Natural killer cell (primary cell): ENCODE measurements around the gene ZIC1. TPM values are rescaled to one million over a fixed set of nuclear protein-coding genes. Genes with fewer than 3 reads are reported as not detected.

Experiments
- ATAC-seq, 3 donors: fragments of 150-1000 bp in 2 of 3; fragments of 200-7000 bp in 1 of 3; cut with Tn5 transposase; 1 replicate in 1 of 3; 2 replicates in 2 of 3; pipeline ENCODE4 v1.10.0; 2021; ENCODE audit warnings: mild to moderate bottlenecking in 2 of 3, moderate library complexity in 2 of 3
- DNase-seq, 2 donors: peaks; one replicate each; pipeline versions ENCODE4 v3.0.0 to v3.0.0-alpha.2; 2013 to 2021; ENCODE audit warnings: mixed read lengths in 1 of 2
- H3K27ac ChIP-seq: one replicate; pipeline ENCODE4 v1.5.1; 2013; ENCODE audit warnings: mild to moderate bottlenecking, low read length
- H3K27me3 ChIP-seq: one replicate; pipeline ENCODE4 v1.6.1; 2013; ENCODE audit warnings: low read length; ENCODE audit not compliant: control insufficient read depth, insufficient read depth
- H3K36me3 ChIP-seq: one replicate; pipeline ENCODE4 v1.6.1; 2013; ENCODE audit warnings: low read length; ENCODE audit not compliant: control insufficient read depth, insufficient read depth
- H3K4me1 ChIP-seq: one replicate; pipeline ENCODE4 v1.6.1; 2013; ENCODE audit warnings: low read length; ENCODE audit not compliant: control insufficient read depth, insufficient read depth
- H3K4me3 ChIP-seq: one replicate; pipeline ENCODE4 v1.5.1; 2013; ENCODE audit warnings: low read length
- H3K9me3 ChIP-seq: one replicate; pipeline ENCODE4 v1.6.1; 2013; ENCODE audit warnings: low read length; ENCODE audit not compliant: control insufficient read depth, insufficient read depth
- H3K27ac Mint-ChIP-seq, 2 donors: one replicate each; pipeline ENCODE4 v1.8.0; 2022; ENCODE audit warnings: mild to moderate bottlenecking in 2 of 2, mixed read lengths in 2 of 2, moderate library complexity in 1 of 2
- H3K27me3 Mint-ChIP-seq, 2 donors: one replicate each; pipeline ENCODE4 v1.8.0; 2022; ENCODE audit warnings: low read depth in 2 of 2, mixed read lengths in 2 of 2
- H3K36me3 Mint-ChIP-seq: one replicate; pipeline ENCODE4 v1.8.0; 2022; ENCODE audit warnings: mixed read lengths
- H3K4me1 Mint-ChIP-seq, 2 donors: one replicate each; pipeline ENCODE4 v1.8.0; 2022; ENCODE audit warnings: mixed read lengths in 2 of 2
- H3K4me3 Mint-ChIP-seq: one replicate; pipeline ENCODE4 v1.8.0; 2022; ENCODE audit warnings: mild to moderate bottlenecking, moderate library complexity, mixed read lengths
- H3K9me3 Mint-ChIP-seq, 2 donors: one replicate each; pipeline ENCODE4 v1.8.0; 2022; ENCODE audit warnings: mixed read lengths in 2 of 2
- CTCF ChIP-seq: fragments of 200-600 bp; IDR thresholded peaks from one replicate; pipeline ENCODE4 v1.8.0; 2022; ENCODE audit warnings: antibody characterized with exemption
- WGBS: methylation state at CpG from one replicate; pipeline ENCODE4 v1.1.7; 2013; ENCODE audit warnings: missing lambda C conversion rate; ENCODE audit not compliant: insufficient coverage; 5-methylcytosine and 5-hydroxymethylcytosine counted together
- intact Hi-C: fragments of 100-400 bp; cut with micrococcal nuclease; formaldehyde crosslinking; loops from one replicate; pipeline ENCODE4 v1.14.2; 2022
- total RNA-seq, 4 donors: library from RNA; stranded (reverse); fragments of 120-200 nt in 1 of 4; gene quantifications; one replicate each; pipeline versions ENCODE4 v1.2.3 to v1.2.4, GENCODE V29; 2013 to 2022

Gene ZIC1
- total RNA-seq, 3 donors from 2014 or later (not counting 1 experiment from before 2014, with no cell fraction given): not detected

GRCh38 chr3:147389717-147390116 is 19.4 kb upstream of the ZIC1 start:
- H3K27ac Mint-ChIP-seq: no peak overlapping the region
- H3K36me3 Mint-ChIP-seq: peaks cover 39% of the 10 kb centered on the region
- intact Hi-C loops: no loop called here
- H3K36me3 ChIP-seq: no peaks in the 10 kb centered on the region
- H3K9me3 ChIP-seq: peaks cover 40% of the 10 kb centered on the region
- H3K4me1 ChIP-seq: no peaks in the 10 kb centered on the region
- no peak overlapping the region for H3K27ac ChIP-seq
- no peak overlapping the region for H3K4me3 ChIP-seq
- ATAC-seq (no peak), DNase-seq (no peak)
- H3K4me1 Mint-ChIP-seq: peaks cover 0 to 5% of the 10 kb centered on the region in 2 donors
- TF ChIP-seq CTCF: no peak
- H3K4me3 Mint-ChIP-seq: no peak overlapping the region
- no peaks in the 10 kb centered on the region for H3K9me3 Mint-ChIP-seq
- 7% methylated on average over 6 of the region's 12 CpGs for WGBS
- peaks cover 69 to 74% of the 10 kb centered on the region in 2 donors for H3K27me3 Mint-ChIP-seq
- peaks cover 56% of the 10 kb centered on the region for H3K27me3 ChIP-seq

DNA sequence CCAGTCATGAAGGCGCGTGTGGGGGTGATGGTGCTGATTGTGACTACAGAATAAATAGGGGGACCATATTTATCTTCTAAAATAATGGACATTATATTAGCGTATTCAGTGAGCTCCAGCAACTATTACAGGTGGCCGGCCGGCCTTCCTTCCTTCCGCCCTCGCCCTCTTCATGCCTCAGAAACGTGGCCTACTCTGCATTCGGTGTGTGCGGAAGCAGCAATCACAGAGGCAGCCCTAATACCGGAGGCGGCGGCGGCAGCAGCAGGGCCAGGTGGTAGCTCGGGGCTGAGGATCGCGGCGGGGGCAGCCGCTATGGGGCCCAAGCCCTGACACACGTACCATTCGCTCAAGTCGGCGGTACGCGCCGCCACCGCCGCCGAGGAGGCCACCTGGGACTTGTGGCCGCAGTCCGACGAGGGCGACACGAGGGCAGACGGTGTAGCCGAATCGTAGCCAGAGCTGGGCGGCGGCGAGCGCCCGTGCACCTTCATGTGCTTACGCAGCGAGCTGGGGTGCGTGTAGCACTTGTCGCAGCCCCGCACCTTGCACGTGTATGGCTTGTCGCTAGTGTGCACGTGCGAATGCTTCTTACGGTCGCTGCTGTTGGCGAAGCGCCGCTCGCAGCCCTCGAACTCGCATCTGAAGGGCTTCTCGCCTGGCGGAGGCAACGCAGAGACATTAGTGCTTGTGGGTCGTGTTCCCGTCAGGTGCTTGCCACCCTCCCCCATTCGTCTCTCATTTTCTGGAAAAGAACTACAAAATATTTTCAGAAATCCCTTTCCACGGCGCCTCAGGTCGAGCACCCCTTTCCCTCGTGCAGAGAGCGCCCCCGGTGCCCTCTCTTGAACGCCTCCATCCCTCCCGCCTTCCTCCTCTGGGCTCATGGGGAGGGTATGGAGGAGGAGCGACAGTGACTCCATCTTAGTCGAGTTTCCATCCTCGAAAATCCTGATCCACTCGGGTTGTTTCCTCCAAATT is 18.3 kb upstream of the ZIC1 start:
- no peak for TF ChIP-seq CTCF
- no peak overlapping the region for H3K27ac Mint-ChIP-seq

GRCh38 chr3:147391781-147392624 is 17.2 kb upstream of the ZIC1 start:
- Mint-ChIP-seq H3K4me3 (no peak overlapping the region), H3K9me3 (no peaks in the 10 kb centered on the region), H3K36me3 (peaks cover 21% of the 10 kb centered on the region), H3K27ac (no peak overlapping the region), H3K4me1 (peaks cover 0 to 5% of the 10 kb centered on the region in 2 donors), H3K27me3 (peaks cover 63 to 67% of the 10 kb centered on the region in 2 donors)
- Histone ChIP-seq H3K27me3 (peaks cover 55% of the 10 kb centered on the region), H3K4me1 (no peaks in the 10 kb centered on the region), H3K9me3 (peaks cover 39% of the 10 kb centered on the region), H3K4me3 (no peak overlapping the region), H3K27ac (no peak overlapping the region), H3K36me3 (no peaks in the 10 kb centered on the region)
- 8% methylated on average over 50 of the region's 51 CpGs for WGBS
- TF ChIP-seq CTCF: no peak
- ATAC-seq (no peak), DNase-seq (no peak)
- intact Hi-C loops: no loop called here

More for the DNA sequence above, 18.3 kb upstream of the ZIC1 start:
- ATAC-seq (no peak), DNase-seq (no peak)
- no peaks in the 10 kb centered on the region for H3K36me3 ChIP-seq
- Mint-ChIP-seq H3K4me3 (no peak overlapping the region), H3K36me3 (peaks cover 33% of the 10 kb centered on the region), H3K9me3 (no peaks in the 10 kb centered on the region), H3K27me3 (peaks cover 72 to 74% of the 10 kb centered on the region in 2 donors), H3K4me1 (peaks cover 0 to 5% of the 10 kb centered on the region in 2 donors)
- 15% methylated on average over 68 of the region's 77 CpGs for WGBS
- H3K4me3 ChIP-seq: no peak overlapping the region
- intact Hi-C loops: no loop called here
- no peaks in the 10 kb centered on the region for H3K4me1 ChIP-seq
- peaks cover 31% of the 10 kb centered on the region for H3K9me3 ChIP-seq
- H3K27me3 ChIP-seq: peaks cover 55% of the 10 kb centered on the region
- no peak overlapping the region for H3K27ac ChIP-seq
